Natural killer cell (primary cell): ENCODE results near the gene STK33. TPM values are rescaled to one million over a fixed set of nuclear protein-coding genes. Genes with fewer than 3 reads are reported as not detected.

Experiments
- ATAC-seq, 3 donors: fragments of 150-1000 bp in 2 of 3; fragments of 200-7000 bp in 1 of 3; cut with Tn5 transposase; 1 replicate in 1 of 3; 2 replicates in 2 of 3; pipeline ENCODE4 v1.10.0; 2021; ENCODE audit warnings: mild to moderate bottlenecking in 2 of 3, moderate library complexity in 2 of 3
- DNase-seq, 2 donors: peaks; one replicate each; pipeline versions ENCODE4 v3.0.0 to v3.0.0-alpha.2; 2013 to 2021; ENCODE audit warnings: mixed read lengths in 1 of 2
- H3K27ac ChIP-seq: one replicate; pipeline ENCODE4 v1.5.1; 2013; ENCODE audit warnings: mild to moderate bottlenecking, low read length
- H3K27me3 ChIP-seq: one replicate; pipeline ENCODE4 v1.6.1; 2013; ENCODE audit warnings: low read length; ENCODE audit not compliant: control insufficient read depth, insufficient read depth
- H3K36me3 ChIP-seq: one replicate; pipeline ENCODE4 v1.6.1; 2013; ENCODE audit warnings: low read length; ENCODE audit not compliant: control insufficient read depth, insufficient read depth
- H3K4me1 ChIP-seq: one replicate; pipeline ENCODE4 v1.6.1; 2013; ENCODE audit warnings: low read length; ENCODE audit not compliant: control insufficient read depth, insufficient read depth
- H3K4me3 ChIP-seq: one replicate; pipeline ENCODE4 v1.5.1; 2013; ENCODE audit warnings: low read length
- H3K9me3 ChIP-seq: one replicate; pipeline ENCODE4 v1.6.1; 2013; ENCODE audit warnings: low read length; ENCODE audit not compliant: control insufficient read depth, insufficient read depth
- H3K27ac Mint-ChIP-seq, 2 donors: one replicate each; pipeline ENCODE4 v1.8.0; 2022; ENCODE audit warnings: mild to moderate bottlenecking in 2 of 2, mixed read lengths in 2 of 2, moderate library complexity in 1 of 2
- H3K27me3 Mint-ChIP-seq, 2 donors: one replicate each; pipeline ENCODE4 v1.8.0; 2022; ENCODE audit warnings: low read depth in 2 of 2, mixed read lengths in 2 of 2
- H3K36me3 Mint-ChIP-seq: one replicate; pipeline ENCODE4 v1.8.0; 2022; ENCODE audit warnings: mixed read lengths
- H3K4me1 Mint-ChIP-seq, 2 donors: one replicate each; pipeline ENCODE4 v1.8.0; 2022; ENCODE audit warnings: mixed read lengths in 2 of 2
- H3K4me3 Mint-ChIP-seq: one replicate; pipeline ENCODE4 v1.8.0; 2022; ENCODE audit warnings: mild to moderate bottlenecking, moderate library complexity, mixed read lengths
- H3K9me3 Mint-ChIP-seq, 2 donors: one replicate each; pipeline ENCODE4 v1.8.0; 2022; ENCODE audit warnings: mixed read lengths in 2 of 2
- WGBS: methylation state at CpG from one replicate; pipeline ENCODE4 v1.1.7; 2013; ENCODE audit warnings: missing lambda C conversion rate; ENCODE audit not compliant: insufficient coverage; 5-methylcytosine and 5-hydroxymethylcytosine counted together
- intact Hi-C: fragments of 100-400 bp; cut with micrococcal nuclease; formaldehyde crosslinking; loops from one replicate; pipeline ENCODE4 v1.14.2; 2022
- total RNA-seq, 4 donors: library from RNA; stranded (reverse); fragments of 120-200 nt in 1 of 4; gene quantifications; one replicate each; pipeline versions ENCODE4 v1.2.3 to v1.2.4, GENCODE V29; 2013 to 2022
- TF ChIP-seq, protein P1 (sequence below): fragments of 200-600 bp; IDR thresholded peaks from one replicate; pipeline ENCODE4 v1.8.0; 2022; ENCODE audit warnings: antibody characterized with exemption

STK33 gene
- total RNA-seq, 3 donors from 2014 or later (not counting 1 experiment from before 2014, with no cell fraction given) = 0.24 TPM; not detected in 2

GRCh38 chr11:8389029-8389996 is 204.7 kb downstream of the STK33 start:
- peaks cover 0 to 7% of the 10 kb centered on the region in 2 donors for H3K27me3 Mint-ChIP-seq
- Histone ChIP-seq H3K27ac (no peak overlapping the region), H3K4me3 (no peak overlapping the region), H3K27me3 (no peaks in the 10 kb centered on the region), H3K4me1 (no peaks in the 10 kb centered on the region), H3K9me3 (no peaks in the 10 kb centered on the region), H3K36me3 (no peaks in the 10 kb centered on the region)
- TF ChIP-seq, protein P1, sequence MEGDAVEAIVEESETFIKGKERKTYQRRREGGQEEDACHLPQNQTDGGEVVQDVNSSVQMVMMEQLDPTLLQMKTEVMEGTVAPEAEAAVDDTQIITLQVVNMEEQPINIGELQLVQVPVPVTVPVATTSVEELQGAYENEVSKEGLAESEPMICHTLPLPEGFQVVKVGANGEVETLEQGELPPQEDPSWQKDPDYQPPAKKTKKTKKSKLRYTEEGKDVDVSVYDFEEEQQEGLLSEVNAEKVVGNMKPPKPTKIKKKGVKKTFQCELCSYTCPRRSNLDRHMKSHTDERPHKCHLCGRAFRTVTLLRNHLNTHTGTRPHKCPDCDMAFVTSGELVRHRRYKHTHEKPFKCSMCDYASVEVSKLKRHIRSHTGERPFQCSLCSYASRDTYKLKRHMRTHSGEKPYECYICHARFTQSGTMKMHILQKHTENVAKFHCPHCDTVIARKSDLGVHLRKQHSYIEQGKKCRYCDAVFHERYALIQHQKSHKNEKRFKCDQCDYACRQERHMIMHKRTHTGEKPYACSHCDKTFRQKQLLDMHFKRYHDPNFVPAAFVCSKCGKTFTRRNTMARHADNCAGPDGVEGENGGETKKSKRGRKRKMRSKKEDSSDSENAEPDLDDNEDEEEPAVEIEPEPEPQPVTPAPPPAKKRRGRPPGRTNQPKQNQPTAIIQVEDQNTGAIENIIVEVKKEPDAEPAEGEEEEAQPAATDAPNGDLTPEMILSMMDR = no peak
- 71% methylated on average over 11 of the region's 11 CpGs for WGBS
- no peak overlapping the region for H3K4me3 Mint-ChIP-seq
- no peaks in the 10 kb centered on the region for H3K36me3 Mint-ChIP-seq
- intact Hi-C loops = no loop called here
- H3K9me3 Mint-ChIP-seq = no peaks in the 10 kb centered on the region
- ATAC-seq (no peak), DNase-seq (no peak)
- H3K27ac Mint-ChIP-seq = no peak overlapping the region
- H3K4me1 Mint-ChIP-seq = no peaks in the 10 kb centered on the region

- no peaks in the 10 kb centered on the region for H3K9me3 Mint-ChIP-seq
- intact Hi-C loops = no loop called here
- H3K27me3 Mint-ChIP-seq = peaks cover 0 to 7% of the 10 kb centered on the region in 2 donors
- no peaks in the 10 kb centered on the region for H3K9me3 ChIP-seq
- no peaks in the 10 kb centered on the region for H3K36me3 ChIP-seq
- H3K4me3 Mint-ChIP-seq = no peak overlapping the region
- H3K27ac ChIP-seq = no peak overlapping the region
- no peak for DNase-seq
- no peaks in the 10 kb centered on the region for H3K4me1 Mint-ChIP-seq
- H3K27me3 ChIP-seq = no peaks in the 10 kb centered on the region
- 91% methylated on average over 4 of the region's 5 CpGs for WGBS
- no peaks in the 10 kb centered on the region for H3K4me1 ChIP-seq
- TF ChIP-seq, protein P1 = no peak
- no peak overlapping the region for H3K27ac Mint-ChIP-seq
- no peak for ATAC-seq
- H3K36me3 Mint-ChIP-seq = no peaks in the 10 kb centered on the region
- no peak overlapping the region for H3K4me3 ChIP-seq
Measured at GRCh38 chr11:8387693-8388092, 206.3 kb downstream of the STK33 start.

- Histone ChIP-seq H3K27me3 (no peaks in the 10 kb centered on the region), H3K9me3 (no peaks in the 10 kb centered on the region), H3K4me1 (no peaks in the 10 kb centered on the region), H3K4me3 (no peak overlapping the region), H3K27ac (no peak overlapping the region), H3K36me3 (no peaks in the 10 kb centered on the region)
- TF ChIP-seq, protein P1 = no peak
- DNase-seq = no peak
- Mint-ChIP-seq H3K27ac (no peak overlapping the region), H3K9me3 (no peaks in the 10 kb centered on the region), H3K36me3 (no peaks in the 10 kb centered on the region), H3K27me3 (peaks cover 0 to 6% of the 10 kb centered on the region in 2 donors), H3K4me1 (no peaks in the 10 kb centered on the region), H3K4me3 (no peak overlapping the region)
- no peak for ATAC-seq
- intact Hi-C loops = no loop called here
- 94% methylated on average over 5 of the region's 7 CpGs for WGBS
Measured at GRCh38 chr11:8387141-8387540, 206.9 kb downstream of the STK33 start.
